Hepatic stellate cell (primary cell): ENCODE results near the gene TIMM13.

Source experiments
- DNase-seq: peaks from one replicate; pipeline ENCODE4 v3.0.0; 2011; ENCODE audit warnings: low spot score

TIMM13 gene

GRCh38 chr19:2454962-2455850, 27.8 kb upstream of the TIMM13 start:
- DNase-seq = no peak

- no peak for DNase-seq
Observed at GRCh38 chr19:2454199-2454961, 27.0 kb upstream of the TIMM13 start.

- no peak for DNase-seq
Observed at GRCh38 chr19:2453431-2454025, 26.1 kb upstream of the TIMM13 start.

- DNase-seq = no peak
Observed at GRCh38 chr19:2451741-2452140, 24.4 kb upstream of the TIMM13 start.

GRCh38 chr19:2451138-2451537, 23.8 kb upstream of the TIMM13 start:
- no peak for DNase-seq

- DNase-seq = no peak
Observed at GRCh38 chr19:2449019-2449418, 21.6 kb upstream of the TIMM13 start.

GRCh38 chr19:2446381-2446780, 19.0 kb upstream of the TIMM13 start:
- no peak for DNase-seq

GRCh38 chr19:2444251-2445002, 17.0 kb upstream of the TIMM13 start:
- DNase-seq = no peak

GRCh38 chr19:2443785-2444182, 16.4 kb upstream of the TIMM13 start:
- DNase-seq = no peak

GRCh38 chr19:2443116-2443784, 15.9 kb upstream of the TIMM13 start:
- no peak for DNase-seq

GRCh38 chr19:2441096-2441752, 13.8 kb upstream of the TIMM13 start:
- DNase-seq = no peak

- DNase-seq = no peak
Observed at GRCh38 chr19:2440515-2440914, 13.1 kb upstream of the TIMM13 start.

- DNase-seq = no peak
Observed at GRCh38 chr19:2438178-2438577, 10.8 kb upstream of the TIMM13 start.

GRCh38 chr19:2436926-2437325, 9.5 kb upstream of the TIMM13 start:
- no peak for DNase-seq

GRCh38 chr19:2436384-2436783, 9.0 kb upstream of the TIMM13 start:
- DNase-seq = no peak

GRCh38 chr19:2434721-2435265, 7.4 kb upstream of the TIMM13 start:
- no peak for DNase-seq

- DNase-seq = no peak
Observed at GRCh38 chr19:2434267-2434666, 6.9 kb upstream of the TIMM13 start.

- no peak for DNase-seq
Observed at GRCh38 chr19:2433854-2434253, 6.5 kb upstream of the TIMM13 start.

GRCh38 chr19:2432131-2432848, 4.9 kb upstream of the TIMM13 start:
- no peak for DNase-seq
